ENCODE results near the gene ADAMTS17.
A peak's percentile ranks its signal among the peaks of the same experiment; 100 is the strongest.
"Not testable (repeated sequence)": the region's sequence is repeated elsewhere in the genome, so short reads cannot be mapped to it uniquely, and the experiment has no call there.

ADAMTS17 gene

DNA sequence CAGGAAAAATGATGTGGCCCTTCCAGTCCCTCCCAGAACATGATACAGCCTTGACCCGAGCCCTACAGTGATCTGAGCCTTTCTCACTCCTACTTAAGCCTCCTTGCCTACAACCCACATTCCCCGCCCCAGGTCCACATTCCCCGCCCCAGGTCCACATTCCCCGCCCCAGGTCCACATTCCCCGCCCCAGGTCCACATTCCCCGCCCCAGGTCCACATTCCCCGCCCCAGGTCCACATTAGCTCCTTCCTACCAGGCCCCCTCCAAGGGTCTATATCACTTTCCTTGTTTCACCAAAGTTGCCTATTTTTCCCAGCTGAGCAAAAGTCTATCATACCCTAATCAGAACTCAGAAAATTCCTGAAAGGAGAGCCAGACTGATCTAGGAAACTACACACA is 2.3 kb downstream of the ADAMTS17 start:
- DNase-seq (ENCODE audit: low read depth), result not testable (repeated sequence)

DNA sequence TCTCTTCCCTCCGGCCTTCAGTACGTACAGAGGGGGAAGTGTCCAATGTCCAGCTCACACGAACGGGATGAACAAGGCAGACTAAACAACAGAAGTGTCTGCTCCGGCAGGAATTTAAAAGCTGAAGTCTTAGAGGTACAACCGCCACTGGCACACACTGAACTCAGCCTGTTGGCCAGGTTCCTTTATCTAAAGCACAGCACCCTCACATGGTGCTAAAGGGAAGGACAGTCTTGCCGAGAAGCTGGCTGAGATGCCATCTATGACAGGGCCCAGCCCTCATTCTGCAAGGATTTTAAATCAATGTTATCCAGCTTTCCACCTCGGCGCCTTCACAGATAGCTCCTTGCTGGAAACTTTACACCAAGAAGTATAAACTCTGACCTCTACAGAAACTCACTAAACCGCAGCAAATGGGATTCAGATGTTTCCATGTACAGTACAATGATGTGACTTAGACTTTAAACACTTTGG is 2.8 kb downstream of the ADAMTS17 start:
- DNase-seq (ENCODE audit: low read depth), result peak; percentile 49

DNA sequence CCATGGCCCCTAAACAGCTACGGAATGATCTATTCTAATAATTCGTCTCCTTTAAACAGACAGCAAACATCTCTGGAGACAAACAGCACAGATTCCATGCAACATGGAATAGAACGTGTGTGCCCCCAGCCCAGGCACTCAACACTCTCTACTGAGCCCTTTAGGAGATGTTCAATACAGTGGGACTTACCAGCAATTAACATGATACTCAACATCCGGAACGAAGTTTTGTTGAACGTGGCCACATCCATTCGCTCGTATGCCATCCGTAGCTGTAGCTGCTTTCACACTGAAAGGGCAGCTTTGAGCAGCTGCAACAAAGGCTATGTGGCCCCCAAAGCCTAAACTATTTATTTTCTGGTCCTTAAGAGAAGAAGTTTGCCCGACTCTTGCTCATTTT is 3.5 kb downstream of the ADAMTS17 start:
- no peak for DNase-seq (ENCODE audit: low read depth)

DNA sequence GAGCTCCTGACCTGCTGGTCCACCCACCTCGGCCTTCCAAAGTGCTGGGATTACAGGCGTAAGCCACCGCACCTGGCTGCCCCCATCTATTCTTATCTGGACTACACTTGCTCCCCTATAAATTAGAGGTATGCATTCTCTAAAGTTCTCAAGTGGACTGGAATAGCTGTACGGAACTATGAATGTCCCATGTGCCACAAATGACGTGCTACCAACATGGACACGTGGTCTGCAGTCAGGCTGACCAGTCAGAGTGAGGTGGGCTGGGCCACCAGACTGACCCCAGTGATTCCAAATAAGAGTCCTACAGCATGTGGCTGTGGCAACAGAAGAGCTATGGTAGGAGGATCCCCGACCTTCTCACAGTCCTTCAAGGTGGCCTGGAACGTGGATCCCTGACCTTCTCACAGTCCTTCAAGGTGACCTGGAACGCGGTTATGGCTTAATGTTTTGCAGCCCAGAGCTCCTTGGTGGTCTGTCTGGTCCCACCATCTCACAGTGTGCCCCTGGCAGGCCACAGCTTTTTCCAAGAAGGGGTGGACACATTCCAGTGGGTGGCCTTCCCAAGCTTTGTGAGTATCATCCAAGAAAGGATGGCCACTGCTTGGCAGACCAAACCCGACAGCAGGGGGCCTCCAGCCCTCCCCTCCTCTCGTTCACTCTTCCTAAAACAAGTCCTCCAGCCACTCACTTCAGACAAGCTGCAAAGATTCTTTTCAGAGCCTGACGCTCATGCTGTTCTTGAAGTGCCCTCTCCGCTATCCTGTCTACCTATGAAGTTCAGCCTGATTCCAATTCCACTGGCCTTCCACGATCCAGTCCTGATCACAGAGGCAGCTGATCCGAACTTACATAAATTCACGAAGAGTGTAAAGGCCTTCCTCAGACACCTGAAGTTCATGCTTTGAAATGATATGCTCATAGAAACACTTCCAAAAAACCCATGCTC is 4.4 kb downstream of the ADAMTS17 start:
- DNase-seq (ENCODE audit: low read depth), result no peak

DNA sequence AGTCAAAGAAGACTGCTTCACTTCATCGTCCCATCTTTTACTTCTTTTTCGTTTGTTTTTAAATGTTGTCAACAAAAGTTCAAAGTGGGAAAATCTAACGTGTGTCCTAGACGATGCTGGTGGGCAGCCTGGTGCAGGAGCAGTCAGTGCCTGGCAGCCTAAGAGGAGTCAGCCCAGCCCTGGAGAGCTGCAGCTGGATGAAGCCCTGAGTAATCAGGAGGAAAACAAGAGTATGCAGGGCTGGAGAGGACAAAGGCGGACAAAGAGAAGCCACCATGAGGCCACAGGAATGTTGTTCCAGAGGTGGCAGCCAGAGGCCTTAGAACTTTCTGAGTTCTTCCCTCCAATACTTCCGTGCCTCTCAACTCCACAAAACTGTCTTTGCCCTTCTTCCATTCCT is 5.7 kb downstream of the ADAMTS17 start:
- no peak for DNase-seq (ENCODE audit: low read depth)

DNA sequence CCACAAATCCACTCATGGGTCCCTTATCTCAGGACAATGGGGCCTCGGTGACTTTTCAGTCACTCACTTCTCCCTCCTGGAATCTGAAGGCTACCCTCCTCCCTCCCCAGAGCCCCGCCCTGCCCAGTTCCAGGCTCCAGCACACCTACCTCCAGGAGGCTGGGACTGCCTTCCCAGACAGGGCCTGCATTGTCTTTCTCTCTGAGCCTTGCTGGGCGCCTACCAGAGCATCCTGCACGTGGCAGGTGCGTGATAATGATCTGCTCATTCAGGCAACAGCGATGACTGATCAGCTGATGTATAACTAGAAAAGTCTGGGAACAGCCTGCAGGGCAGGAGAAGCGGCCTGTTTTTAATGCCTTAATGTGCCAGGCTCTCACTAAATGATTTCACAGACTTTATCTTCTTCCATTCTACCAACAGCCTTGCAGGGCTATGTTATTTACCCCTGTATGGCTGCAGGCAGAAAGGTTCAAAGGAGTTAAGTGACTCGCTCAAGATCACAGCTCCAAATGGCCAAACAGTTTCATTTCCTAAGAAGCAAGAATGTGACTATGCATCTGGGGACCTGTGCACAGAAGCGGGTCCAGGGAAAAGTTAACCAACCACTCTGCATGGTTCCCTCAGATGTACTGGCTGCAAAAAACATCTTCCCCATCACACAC is 6.3 kb downstream of the ADAMTS17 start:
- DNase-seq (ENCODE audit: low read depth), result no peak

DNA sequence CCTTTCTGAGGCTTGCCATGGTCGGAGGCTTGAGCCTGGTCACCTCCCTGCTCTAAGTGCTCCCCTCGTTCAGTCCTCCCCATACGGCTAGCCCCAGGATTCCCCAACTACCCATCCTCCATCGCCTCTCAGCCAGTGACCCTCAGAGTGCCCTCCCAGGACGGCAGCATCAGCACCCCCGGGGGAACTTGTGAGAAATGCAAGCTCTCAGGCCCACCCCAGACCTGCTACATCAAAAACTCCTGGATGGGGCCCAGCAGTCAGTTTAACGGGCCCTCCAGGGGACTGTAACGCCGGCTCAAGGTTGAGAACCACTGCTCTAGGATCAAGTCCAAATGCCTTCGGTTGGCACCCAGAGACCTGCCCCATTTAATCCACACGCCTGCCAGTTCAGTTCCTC is 6.9 kb downstream of the ADAMTS17 start:
- no peak for DNase-seq (ENCODE audit: low read depth)

DNA sequence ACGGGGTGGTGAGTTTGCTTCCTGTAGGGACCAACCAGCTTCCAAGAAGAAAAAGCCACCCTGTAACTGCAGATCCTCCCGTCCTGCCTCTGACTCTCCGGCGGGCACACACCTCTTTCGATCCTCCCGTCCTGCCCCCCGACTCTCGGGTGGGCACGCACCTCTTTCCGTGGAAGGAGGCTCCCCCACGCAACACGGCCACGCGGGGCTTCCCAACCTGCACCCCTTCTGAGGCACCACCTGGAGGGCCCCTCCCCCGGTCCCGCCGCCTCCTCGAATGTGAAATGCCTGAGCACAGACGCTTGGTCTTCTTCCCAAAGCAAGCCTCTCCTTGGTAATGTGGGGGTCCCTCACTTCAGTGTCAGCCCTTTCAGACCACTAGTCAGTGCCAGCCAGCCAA is 7.3 kb downstream of the ADAMTS17 start:
- DNase-seq (ENCODE audit: low read depth), result no peak

DNA sequence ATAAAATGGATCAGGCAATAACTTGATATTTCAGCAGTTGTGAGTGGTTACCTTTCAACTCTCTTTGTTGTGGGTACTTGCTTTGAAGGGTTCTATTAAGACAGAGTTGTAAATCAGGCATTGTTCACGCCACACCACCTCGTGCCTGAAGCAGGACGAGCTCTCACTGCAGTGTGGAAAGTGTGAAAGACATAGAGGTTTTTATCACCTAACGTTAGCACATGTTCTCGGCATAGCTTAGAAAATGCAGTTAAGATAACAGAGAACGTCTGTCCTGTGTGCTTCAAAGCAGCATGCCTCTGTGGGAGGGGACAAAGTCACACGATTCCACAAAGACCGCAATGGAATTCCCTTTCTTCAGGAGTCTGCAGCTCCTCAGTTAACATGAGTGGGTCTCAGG is 7.8 kb downstream of the ADAMTS17 start:
- DNase-seq (ENCODE audit: low read depth), result no peak

DNA sequence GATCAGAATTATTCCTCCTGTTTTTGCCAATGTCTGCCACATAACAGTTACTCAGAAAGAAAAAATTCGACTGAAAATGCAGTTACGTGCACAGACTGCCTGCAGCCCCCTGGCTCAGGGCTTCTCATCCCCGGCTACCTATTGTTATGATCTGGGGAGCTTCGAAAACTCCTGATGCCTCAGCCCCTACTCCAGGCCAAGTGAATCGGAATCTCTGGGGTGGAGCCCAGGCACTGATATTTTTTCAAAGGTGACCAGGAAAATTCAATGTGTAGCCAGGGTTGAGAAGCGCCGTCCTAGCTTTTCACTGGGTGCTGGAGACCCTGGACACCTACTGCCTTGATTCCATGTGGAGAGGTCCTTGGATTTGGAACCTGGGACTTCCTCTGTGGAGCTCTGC is 8.5 kb downstream of the ADAMTS17 start:
- no peak for DNase-seq (ENCODE audit: low read depth)

DNA sequence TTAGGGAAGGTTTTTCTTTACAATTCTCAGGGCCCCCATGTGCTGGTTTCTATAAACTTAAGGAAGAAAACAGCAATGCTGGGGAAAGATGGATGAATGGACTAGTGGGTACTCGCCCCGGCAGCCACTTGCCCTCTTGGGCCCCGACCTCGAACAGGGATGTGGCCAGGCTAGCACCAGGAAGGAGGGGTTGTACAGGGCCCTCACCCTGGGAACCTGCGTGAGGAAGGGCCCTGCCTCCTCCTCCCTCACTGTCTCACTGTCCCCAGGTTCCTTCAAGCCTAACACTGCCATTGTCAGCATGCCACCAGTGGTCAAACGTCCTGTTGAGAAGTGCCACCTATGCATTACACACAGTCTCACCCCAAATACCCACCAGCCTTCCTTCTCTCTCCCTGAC is 9.1 kb downstream of the ADAMTS17 start:
- DNase-seq (ENCODE audit: low read depth), result no peak

DNA sequence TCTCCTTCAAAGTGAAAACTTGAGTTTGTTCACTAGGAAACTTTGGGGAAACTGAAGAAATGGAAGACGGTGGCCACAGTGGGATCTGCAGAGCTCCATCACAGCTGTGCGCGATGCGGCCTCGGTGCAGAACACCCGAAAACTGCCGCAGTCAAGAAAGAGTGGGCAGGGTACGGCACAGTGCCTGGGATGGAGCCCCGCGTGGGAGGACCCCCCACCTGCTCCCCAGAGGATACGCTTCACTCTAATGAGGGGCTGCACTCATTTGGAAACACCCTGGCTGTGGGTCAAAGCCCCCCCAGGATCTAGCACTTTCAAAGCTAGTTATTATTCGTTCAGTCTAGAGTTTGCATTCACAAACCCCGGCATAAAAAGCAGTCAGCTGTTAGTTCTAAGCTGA is 9.5 kb downstream of the ADAMTS17 start:
- DNase-seq (ENCODE audit: low read depth), result no peak

DNA sequence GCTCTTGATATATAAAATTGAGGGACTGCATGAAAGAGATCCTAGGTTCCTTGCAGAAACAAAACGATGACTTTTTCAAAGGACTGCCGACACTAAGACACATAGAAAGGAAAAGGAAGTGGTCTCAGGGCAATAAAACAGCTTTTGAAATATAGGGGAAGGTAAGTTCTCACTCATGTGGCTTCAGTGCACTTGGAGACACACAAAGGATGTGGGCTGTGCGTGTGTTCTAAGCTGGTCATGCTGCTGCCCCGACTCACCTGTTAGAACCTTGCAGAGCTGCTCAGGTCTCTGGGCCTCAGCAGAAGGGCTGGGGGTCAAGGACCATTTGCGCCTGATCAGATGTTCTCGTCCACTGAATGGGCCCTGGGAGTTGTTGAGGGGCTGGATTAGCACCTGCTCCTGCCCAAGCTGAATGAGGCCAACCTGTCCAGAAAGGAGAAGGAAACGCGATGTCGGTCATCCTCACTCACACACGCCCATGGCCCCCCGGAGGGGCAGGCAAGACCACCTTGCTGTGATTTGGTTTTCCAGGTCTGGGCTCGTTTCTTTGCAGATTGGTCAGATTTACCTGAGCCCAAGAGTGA is 11.1 kb downstream of the ADAMTS17 start:
- no peak for DNase-seq (ENCODE audit: low read depth)

DNA sequence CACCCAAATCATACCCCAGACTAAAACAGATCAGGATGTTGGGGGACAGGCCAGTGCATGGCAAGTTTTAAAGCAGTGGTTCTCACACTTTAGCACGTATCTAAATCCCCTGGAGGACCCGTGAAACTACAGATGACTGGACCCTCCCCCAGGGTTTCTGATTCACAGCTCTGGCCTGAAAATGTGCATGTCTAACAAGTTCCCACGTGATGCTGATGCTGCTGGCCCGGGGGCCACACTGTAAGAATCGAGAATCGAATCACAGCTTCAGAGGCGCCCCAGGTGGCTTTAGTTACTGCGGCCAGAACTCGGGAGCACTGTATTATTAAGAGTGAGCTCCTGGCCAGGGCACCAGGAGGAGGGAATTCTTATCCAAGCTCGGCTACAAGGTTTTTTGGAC is 11.6 kb downstream of the ADAMTS17 start:
- DNase-seq (ENCODE audit: low read depth), result no peak

DNA sequence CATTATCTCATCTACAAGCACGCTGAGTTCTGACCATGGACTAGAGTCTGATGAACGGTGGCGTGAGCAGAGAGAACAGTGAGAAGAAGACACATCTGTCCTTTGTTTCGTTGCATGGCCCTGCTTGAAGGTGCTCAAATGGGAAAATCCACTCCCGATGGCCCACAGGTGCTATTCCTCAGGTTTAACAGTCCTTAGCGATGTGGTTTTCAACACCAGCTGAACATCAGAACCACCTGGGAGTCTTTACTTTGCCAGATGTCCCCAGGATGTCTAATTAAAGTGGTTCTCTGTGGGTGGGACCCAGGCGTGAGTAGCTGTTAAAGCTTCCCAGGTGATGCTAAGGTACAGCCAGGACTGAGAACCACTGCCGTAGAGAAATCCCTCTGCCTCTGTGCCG is 13.0 kb downstream of the ADAMTS17 start:
- DNase-seq (ENCODE audit: low read depth), result no peak

DNA sequence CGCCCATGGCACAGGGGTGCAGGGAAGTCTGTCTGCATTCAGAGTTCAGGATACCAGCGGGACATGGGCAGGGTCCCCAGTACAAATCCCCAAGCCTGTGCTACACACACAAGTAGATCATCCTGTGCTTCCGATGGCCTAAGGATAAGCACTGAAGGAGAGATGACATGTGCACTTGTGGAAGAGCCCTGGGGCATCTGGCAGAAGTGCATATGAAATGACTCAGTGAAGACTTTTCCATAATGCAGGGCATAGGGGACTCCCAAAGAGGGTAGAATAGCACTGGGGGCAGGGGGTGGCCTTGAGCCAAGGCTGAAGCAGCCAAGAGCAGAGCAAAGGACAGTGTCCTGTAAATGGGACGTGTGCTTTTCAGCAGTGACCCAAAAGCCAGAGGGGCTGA is 22.9 kb downstream of the ADAMTS17 start:
- DNase-seq (ENCODE audit: low read depth), result no peak

DNA sequence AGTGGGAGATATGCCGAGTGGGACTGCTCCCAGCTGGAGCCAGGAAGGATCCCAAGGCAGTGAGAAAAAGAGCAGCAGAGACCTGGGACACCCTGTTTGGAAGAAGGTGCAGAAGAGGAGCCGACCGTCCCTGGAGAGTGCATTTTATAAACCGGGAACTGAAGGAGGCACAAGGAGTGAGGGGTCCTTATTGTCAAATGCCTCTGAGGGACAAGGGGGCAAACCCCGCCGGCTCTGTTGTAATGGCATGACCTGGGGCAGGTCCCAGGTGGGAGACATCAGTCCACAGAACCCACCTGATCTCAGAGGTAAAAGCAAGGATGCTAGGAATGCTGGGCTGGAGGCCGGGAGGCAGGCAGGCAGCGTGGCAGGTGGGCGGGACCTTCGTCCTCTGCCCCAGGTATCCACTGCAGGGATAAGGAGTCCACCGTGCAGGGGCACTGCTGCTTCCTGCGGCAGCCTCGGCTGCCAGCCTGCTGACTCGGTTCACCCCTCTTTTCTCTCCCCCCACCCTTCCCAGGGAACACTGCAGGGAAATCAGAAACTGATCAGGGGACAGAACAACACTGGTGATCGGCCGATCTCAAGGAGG is 26.9 kb downstream of the ADAMTS17 start:
- no peak for DNase-seq (ENCODE audit: low read depth)

DNA sequence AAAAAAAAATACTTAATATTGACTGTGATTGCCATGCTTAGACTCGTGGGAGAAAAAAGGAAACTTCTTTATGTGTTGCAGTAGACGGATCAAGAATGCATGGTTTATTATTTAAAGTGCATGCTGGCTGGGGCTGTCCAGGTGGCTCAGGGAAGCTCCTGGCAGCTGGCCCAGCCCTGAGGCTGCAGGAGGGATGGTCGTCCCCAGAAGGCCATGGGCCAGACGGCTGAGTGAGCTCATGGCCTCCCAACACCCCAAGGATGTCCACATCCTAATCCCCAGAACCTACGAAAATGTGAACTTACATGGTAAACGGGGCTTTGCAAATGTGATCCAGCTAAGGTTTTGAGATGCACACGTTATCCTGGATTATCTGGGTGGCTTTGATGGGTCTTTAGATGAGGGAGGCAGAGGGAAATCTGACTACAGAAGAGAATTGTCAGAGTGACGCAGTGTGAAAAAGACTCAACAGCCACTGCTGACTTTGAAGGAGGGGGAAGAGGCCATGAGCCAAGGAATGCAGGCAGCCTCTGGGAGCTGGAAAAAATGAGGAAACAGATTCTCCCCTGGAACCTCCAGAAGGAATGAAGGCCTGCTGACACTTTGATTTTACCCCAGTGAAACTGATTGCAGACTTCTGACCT is 29.8 kb downstream of the ADAMTS17 start:
- no peak for DNase-seq (ENCODE audit: low read depth)

DNA sequence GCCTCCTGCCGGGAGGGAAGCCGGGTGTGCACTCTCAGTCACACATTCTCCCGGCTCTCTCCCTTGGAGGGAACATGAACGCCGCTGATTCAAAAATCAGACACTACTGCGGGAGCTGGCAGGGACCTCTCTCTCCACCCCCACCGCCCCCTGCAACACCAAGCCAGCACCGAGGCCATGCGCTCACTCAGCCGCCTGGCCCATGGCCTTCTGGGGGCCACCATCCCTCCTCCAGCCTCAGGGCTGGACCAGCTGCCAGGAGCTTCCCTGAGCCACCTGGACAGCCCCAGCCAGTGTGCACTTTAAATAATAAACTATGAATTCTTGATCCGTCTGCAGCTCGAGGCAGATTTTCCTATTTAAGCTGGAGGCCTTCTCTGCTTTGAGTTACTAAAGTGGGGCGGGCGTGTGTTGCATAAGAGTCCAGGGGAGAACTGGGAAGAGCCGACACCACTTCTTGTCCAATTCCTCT is 30.6 kb downstream of the ADAMTS17 start:
- no peak for DNase-seq (ENCODE audit: low read depth)

DNA sequence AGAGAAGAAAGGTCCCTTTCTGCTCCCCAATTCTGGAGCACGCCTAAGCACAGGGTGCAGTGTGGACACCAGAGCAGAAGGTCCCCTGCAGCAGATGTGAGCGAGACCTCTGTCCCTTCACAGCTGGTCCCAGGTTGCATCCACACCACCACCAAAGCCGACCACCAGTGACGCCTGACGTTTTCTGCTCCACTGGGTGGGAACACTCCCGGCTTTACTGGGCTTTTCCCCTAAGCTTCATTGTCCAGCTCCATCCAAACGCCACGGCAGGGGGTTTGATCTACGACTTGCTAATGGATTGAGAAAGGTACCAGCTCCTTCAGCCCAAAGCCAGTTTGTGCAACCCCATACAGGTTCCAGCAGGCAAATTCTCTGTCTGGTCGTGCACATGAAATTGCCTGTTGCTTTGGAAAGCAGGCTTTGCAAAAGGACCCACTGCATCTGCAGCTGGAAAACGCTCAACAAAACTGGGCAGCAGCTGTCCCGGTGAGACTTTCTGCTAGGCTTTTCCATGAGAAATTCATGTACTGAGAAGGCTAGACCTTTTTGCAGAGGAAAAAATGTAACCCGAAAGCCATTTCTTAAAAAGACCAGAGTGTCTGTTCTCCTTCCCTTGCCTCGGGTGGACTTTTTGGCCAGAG is 31.1 kb downstream of the ADAMTS17 start:
- no peak for DNase-seq (ENCODE audit: low read depth)

DNA sequence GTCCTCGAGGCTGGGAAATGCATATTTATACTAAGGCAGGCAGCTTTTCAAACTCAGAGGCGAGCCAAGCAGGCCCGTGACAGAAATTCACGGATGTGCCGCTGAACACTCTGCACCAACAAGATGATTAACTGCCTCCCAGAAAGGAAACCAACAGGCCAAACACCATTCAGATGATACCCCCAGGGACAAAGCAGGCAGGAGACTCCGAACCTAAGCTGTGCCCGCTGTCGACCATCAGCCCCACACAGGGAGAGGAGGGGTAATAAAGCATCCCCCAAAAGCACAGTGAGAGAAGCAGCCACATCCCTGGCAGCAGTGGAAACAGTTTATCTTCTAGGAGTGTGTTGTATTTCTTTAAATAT is 31.8 kb downstream of the ADAMTS17 start:
- no peak for DNase-seq (ENCODE audit: low read depth)

All from ELR (cell line).